Activated CD8-positive, alpha-beta memory T cell treated with anti-CD3 and anti-CD28 coated beads for 4 hours (primary cell): ENCODE data around the gene CHTF18.
"Not testable (repeated sequence)": the region's sequence is repeated elsewhere in the genome, so short reads cannot be mapped to it uniquely, and the experiment has no call there.

Experiments used
- DNase-seq, 2 donors: peaks; one replicate each; pipeline ENCODE4 v3.0.0-alpha.2; 2020; ENCODE audit warnings: low read depth in 2 of 2

CHTF18 gene

DNA sequence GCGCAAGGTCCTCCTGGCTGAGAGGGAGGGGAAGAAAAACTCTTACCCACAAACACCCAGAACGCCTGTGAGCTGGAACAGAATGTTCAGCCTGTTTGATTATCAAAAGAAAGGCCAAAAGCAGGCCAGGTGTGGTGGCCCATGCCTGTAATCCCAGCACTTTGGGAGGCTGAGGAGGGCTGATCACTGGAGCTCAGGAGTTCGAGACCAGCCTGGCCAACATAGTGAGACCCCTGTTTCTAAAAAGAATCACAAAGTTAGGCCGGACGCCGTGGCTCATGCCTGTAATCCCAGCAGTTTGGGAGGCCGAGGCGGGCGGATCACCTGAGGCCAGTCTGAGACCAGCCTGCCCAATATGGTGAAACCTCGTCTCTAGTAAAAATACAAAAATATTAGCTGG, 12.1 kb upstream of the CHTF18 start:
- DNase-seq: not testable (repeated sequence)

DNA sequence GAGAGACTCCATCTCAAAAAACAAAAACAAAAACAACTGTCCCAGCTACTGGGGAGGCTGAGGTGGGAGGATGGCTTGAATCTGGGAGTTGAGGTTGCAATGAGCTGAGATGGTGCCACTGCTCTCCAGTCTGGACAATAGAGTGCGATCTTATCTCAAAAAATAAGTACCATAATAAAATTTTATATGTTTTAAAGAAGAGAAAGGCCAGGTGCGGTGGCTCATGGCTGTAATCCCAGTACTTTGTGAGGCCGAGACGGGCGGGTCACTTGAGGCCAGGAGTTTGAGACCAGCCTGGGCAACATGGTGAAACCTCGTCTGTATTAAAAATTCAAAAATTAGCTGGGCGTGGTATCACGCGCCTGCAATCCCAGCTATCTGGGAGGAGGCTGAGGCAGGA, 11.6 kb upstream of the CHTF18 start:
- DNase-seq: no peak

- no peak for DNase-seq
Measured at GRCh38 chr16:777826-778225, 10.6 kb upstream of the CHTF18 start.

DNA sequence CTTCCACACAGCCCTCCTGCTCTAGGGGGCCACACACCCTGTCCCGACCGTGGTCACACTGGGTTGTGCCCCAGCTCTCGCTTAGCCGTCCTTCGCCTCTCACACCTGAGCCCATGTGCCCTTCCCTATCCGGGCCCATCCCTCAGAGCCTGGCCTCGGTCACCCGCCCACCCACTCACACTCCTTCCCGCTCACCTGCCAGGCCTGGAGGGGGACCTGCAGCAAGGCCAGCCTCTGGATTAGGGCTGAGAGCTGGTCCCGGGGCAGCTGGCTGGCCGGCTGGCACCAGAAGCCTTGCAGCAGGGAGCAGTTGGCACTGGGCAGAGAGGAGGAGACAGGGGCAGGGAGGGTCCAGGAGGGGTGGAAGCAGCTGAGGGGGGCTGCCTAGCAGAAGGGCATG, 10.0 kb upstream of the CHTF18 start:
- DNase-seq: no peak

DNA sequence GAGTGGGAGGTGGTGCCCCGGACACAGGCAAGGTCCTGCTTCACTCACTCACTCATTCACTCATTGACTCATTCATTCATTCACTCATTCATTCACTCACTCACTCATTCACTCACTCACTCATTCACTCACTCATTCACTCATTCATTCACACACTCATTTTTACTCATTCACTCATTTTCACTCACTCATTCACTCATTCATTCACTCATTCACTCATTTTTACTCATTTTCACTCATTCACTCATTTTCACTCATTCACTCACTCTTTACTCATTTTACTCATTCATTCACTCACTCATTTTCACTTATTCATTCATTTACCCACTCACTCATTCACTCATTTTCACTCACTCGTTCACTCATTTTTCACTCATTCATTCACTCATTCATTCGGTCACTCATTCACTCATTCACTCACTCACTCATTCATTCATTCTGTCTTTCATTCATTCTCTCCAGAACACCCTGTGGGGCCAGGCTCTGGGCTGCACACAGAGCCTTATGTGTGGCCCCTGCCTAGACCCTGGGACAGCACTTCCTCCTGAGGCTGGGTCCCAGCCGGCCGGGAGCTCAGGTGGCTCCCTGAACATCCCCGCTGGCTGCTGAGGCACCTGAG, 9.4 kb upstream of the CHTF18 start:
- DNase-seq: no peak

- no peak for DNase-seq
Measured at GRCh38 chr16:779561-779960, 8.9 kb upstream of the CHTF18 start.

DNA sequence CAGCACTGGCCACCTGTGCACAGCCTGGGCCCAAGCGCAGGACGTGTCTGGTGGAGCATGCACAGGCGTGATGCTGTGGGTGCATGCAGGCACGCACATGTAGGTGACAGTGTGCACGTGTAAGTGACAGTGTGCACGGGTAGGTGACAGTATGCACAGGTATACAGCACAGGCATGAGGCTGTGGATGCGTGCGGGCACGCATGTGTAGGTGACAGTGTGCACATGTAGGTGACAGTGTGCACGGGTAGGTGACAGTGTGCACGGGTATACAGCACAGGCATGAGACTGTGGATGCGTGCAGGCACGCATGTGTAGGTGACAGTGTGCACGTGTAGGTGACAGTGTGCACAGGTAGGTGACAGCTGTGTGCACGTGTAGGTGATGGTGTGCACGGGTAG, 8.1 kb upstream of the CHTF18 start:
- no peak for DNase-seq

GRCh38 chr16:781346-782010, 6.9 kb upstream of the CHTF18 start:
- no peak for DNase-seq

DNA sequence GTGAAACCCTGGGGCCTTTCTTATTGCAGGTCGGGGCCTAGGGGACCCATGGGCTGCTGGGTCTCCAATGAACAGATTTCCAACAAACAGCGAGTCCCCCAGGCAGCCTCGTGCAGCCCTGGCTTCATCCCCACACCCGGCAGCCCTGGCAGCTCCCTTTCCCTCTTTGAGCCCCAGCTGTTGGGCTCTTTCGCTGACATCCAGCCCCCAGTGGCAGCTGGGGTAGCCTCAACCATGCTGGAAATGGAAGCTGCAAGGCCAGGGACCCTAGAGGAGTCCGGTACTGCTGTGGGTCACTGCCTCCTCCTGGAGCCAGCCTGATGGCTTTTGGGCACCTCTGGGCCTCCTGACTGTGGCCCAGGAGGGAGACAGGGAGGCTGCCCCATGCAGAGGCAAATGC, 6.2 kb upstream of the CHTF18 start:
- no peak for DNase-seq

- DNase-seq: no peak
Measured at GRCh38 chr16:782766-783403, 5.5 kb upstream of the CHTF18 start.

GRCh38 chr16:783404-784161, 4.8 kb upstream of the CHTF18 start:
- DNase-seq: no peak

DNA sequence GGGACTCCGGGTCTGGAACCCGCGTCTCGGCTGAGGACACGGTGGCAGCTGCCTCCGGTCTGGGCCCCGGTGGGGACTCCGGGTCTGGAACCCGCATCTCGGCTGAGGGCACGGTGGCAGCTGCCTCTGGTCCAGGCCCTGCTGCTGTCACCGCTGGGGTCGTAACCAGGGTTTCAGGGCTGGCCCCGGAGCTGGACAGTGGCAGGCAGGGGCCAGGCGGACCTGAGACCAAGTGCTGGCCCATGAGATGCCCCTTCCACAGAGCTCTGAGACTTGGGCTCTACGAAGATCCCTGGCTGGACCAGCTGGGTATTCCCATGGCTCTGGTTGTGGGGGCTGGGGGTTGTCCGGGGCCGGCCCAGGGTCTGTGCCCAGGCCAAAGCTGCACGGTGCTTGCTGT, 4.0 kb upstream of the CHTF18 start:
- no peak for DNase-seq

DNA sequence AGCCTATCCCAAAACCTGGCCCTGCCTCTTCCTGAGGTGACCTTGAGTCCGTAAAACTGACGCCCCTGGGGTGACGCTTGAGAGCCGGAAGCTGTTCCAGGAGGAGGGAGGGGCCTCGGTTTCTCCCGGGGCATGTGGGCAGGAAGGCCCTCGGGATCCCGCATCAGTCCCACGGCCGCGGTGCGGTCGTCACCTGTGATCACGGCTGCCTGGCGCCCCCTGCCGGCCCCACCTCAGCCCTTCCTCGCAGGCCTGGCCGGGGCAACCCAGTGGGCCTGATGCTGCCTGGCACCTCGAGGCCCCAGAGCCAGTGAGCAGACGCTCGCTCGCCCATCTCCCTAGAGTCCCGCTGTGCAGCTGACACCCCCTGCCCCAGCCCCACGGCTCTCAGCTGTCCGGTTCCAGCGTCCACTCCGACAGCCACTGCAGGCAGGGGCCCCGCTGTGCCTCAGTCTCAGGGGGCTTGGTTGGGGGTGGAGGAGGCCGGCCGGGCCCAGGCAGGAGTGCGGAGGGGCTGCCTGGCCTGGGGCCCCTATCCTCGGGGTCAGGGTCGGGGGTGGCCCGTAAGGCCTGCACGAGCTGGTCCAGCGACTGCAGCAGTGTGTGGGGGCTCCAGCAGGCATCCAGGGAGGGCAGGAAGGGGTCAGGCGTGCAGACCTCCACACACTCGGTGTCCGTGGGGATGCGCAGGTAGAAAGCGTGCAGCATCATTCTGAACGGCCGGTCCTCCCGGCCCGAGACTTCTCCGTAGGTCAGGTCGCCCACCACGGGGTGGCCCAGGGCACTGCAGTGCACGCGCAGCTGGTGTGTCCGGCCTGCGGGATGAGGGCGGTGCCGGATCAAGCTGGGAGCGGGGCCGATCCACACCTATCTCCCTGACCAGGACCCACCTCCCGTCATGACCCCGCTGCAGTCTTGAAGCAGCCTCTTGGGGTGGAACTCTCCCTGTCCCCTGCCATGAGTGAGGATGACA, 2.6 kb upstream of the CHTF18 start:
- DNase-seq: peak; percentile 36 to 55

DNA sequence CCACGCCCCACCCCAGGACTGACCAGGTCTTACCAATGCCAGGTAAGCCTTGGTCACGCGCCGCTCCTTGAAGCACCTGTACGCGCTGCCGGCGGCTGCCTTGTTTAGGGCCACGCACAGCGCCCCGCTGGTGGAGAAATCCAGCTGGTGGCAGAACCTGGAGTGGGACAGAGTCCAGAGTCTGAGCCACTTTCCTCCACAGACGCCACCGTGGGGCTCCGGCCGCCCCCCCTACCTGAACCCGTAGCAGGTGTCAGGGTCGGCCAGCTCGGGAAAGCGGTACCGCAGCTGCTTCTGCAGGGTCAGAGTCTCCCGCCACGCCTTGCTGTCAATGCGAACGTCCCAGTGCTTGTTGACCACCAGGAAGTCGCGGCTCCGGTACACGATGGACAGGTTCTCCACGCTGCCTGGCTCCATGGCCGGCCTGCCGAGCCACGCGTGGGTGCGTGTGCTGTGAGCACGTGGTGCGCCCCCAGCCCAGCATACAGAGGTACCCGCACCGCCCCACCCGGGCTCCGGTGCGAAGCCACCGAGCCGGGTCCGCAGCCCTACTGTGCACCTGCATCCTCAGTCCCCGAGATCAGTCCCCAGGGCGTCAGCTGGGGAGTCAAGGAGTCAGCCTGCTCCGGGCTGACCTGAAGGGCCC, 976 bp upstream of the CHTF18 start:
- DNase-seq: no peak

DNA sequence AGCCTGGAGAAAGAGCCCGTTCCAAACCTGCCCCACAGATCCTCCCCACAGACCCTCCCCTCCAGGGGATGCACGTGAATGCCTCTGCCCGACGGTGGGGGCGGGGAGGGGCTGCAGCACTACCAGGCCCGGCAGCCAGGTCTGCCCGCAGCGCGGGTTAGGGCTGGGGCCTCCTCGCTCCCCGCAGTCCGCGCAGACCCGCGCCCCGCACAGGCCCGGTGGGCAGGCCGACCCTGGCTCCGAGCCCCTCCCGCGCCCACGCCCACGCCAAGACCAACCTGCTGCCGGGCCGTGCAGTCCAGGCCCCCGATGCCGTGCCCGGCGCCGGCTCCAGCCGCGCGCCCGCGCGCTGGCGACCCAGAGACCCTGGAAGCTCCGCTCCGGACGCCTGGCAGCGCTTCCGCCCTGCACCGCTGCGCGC, 432 bp upstream of the CHTF18 start, which contains the start of gene RPUSD1:
Gene RPUSD1, minus strand, starts transcription at position 404 of the 421 bp plus-strand sequence. CDS start 644 bp downstream, outside the sequence.
- no peak for DNase-seq

GRCh38 chr16:789191-789850, 901 bp downstream of the CHTF18 start:
- no peak for DNase-seq

- no peak for DNase-seq
Measured at GRCh38 chr16:790086-790485, 1.7 kb downstream of the CHTF18 start.

GRCh38 chr16:791131-791530, 2.7 kb downstream of the CHTF18 start:
- no peak for DNase-seq

DNA sequence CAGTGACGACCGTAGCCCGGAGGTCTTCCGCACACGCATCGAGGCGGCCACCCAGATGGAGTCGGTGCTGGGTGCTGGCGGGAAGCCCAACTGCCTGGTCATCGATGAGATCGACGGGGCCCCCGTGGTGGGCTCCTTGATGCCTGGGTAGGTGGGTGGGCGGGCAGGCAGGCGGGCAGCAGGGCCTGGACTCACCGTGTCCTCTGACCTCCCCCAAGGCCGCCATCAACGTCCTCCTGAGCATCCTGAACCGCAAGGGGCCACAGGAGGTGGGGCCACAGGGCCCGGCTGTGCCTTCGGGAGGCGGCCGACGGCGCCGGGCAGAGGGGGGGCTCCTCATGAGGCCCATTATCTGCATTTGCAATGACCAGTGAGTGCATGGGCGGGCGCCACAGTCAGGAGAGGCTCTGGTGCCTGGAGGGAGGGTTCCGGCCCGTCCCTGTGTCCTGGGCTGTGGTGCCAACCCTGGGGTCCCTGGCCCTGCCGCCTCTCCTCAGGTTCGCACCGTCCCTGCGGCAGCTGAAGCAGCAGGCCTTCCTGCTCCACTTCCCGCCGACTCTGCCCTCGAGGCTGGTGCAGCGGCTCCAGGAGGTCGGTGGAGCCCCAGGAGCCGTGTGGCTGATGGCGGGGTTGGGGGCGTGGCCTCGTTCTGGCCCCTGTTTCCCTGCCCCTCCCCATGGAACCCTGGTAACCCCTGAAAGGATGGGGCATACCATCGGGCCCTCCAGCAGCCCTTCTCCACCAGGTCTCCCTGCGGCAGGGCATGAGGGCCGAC, 4.0 kb downstream of the CHTF18 start:
- no peak for DNase-seq
